ENCODE results near the gene UBR1.
"Not testable (repeated sequence)": the region's sequence is repeated elsewhere in the genome, so short reads cannot be mapped to it uniquely, and the experiment has no call there.

Gene UBR1

GRCh38 chr15:42903388-42904324 lies 202.2 kb downstream of the UBR1 start:
- DNase-seq, result no peak

GRCh38 chr15:42893911-42894310 lies 211.9 kb downstream of the UBR1 start:
- not testable (repeated sequence) for DNase-seq

All from KG1 (cell line).